ENCODE measurements around the gene ACTR1B.

ACTR1B gene

DNA sequence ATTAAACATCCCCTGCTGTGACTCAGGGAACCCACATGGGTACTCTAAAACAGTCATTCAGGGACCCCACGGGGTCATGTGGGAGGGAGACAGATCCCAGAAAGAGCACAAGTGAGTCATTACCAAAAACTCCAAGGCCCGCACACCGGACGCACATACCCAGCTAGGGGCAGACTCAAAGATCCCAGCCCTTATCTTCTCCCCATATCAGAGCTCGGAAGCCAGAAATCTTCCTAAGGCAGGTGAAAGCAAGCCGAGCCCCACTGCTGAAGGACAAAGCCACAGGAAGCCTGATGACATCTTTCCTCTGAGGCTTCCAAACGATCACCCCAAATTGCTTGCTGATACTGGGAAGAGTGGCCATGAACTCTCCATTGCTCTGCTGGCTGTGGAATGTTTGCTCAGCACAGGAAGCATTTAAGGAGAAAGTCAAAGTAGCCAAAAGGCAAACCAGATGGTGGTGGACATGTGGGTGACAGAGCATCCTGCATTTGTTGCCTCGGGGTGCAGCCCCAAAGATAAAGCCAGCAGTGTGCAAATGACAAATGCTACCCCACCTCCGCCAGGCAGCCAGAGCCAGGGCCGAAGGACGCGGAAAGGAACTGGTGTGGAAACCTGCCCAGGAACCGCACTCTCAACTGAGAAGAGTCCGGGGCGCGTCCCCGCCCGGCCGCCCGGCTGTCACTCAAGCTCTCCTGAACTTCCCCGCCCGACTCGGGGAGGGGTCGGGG is 784 bp downstream of the ACTR1B start:
- Histone ChIP-seq H4K20me1 (ENCODE audit: insufficient read depth) (no peaks in the 10 kb centered on the region), H3K4me3 (IDR thresholded peaks at IDR 0.05; ENCODE audit: insufficient read depth, low read depth, low read length) (peak overlapping the region; percentile 86), H3K36me3 (ENCODE audit: insufficient read depth) (no peaks in the 10 kb centered on the region), H2AFZ (ENCODE audit: low read depth) (peak overlapping the region; percentile 25; the same call in 1 of the 2 replicates), H3K4me2 (peak overlapping the region; percentile 50), H3K9ac (peak overlapping the region; percentile 76), H3K27me3 (ENCODE audit: insufficient read depth, low read depth) (no peaks in the 10 kb centered on the region), H3K79me2 (ENCODE audit: insufficient read depth, low read depth) (peaks cover 26% of the 10 kb centered on the region; the same call in 1 of the 2 replicates), H3K27ac (peak overlapping the region; percentile 46), H3K4me1 (ENCODE audit: low read depth, poor library complexity, severe bottlenecking) (peaks cover 12% of the 10 kb centered on the region)
- TF ChIP-seq, protein P1, sequence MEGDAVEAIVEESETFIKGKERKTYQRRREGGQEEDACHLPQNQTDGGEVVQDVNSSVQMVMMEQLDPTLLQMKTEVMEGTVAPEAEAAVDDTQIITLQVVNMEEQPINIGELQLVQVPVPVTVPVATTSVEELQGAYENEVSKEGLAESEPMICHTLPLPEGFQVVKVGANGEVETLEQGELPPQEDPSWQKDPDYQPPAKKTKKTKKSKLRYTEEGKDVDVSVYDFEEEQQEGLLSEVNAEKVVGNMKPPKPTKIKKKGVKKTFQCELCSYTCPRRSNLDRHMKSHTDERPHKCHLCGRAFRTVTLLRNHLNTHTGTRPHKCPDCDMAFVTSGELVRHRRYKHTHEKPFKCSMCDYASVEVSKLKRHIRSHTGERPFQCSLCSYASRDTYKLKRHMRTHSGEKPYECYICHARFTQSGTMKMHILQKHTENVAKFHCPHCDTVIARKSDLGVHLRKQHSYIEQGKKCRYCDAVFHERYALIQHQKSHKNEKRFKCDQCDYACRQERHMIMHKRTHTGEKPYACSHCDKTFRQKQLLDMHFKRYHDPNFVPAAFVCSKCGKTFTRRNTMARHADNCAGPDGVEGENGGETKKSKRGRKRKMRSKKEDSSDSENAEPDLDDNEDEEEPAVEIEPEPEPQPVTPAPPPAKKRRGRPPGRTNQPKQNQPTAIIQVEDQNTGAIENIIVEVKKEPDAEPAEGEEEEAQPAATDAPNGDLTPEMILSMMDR (conservative IDR thresholded peaks at IDR 0.05; ENCODE audit: low read depth, low read length), result no peak

DNA sequence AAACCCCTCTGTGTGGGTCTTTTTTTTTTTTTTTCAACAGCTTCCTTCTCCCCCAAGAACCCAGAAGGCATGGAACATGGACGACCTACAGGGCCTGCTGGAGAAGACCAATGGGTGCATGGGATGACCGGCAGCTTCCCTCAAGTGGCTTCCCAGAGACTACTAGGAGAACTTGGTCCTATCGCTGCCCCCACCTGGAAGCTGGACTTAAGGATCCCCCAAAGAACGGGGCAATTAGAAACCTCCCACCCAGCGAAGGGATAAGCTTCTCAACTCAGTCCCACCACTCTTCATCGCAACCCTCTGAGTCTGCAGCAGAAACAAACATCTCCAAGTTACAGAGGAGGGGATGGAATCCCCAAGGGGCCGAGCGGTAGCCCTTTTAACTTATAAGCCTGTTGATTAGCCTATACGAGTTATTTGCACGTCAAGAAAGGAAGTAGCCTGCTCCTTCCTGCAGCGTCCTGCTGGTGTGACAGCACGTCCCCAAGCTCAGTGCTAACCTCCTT is 1.4 kb downstream of the ACTR1B start:
- TF ChIP-seq, protein P1 (conservative IDR thresholded peaks at IDR 0.05; ENCODE audit: low read depth, low read length), result no peak
- Histone ChIP-seq H3K9ac (peak overlapping the region; percentile 76; the same call in 1 of the 2 replicates), H3K4me2 (peak overlapping the region; percentile 50), H3K4me3 (IDR thresholded peaks at IDR 0.05; ENCODE audit: insufficient read depth, low read depth, low read length) (peak overlapping the region; percentile 86), H3K4me1 (ENCODE audit: low read depth, poor library complexity, severe bottlenecking) (peaks cover 12% of the 10 kb centered on the region), H3K79me2 (ENCODE audit: insufficient read depth, low read depth) (peaks cover 26% of the 10 kb centered on the region; the same call in 1 of the 2 replicates), H4K20me1 (ENCODE audit: insufficient read depth) (no peaks in the 10 kb centered on the region), H2AFZ (ENCODE audit: low read depth) (peak overlapping the region; percentile 25; the same call in 1 of the 2 replicates), H3K27ac (peak overlapping the region; percentile 46; the same call in 1 of the 2 replicates), H3K27me3 (ENCODE audit: insufficient read depth, low read depth) (no peaks in the 10 kb centered on the region), H3K36me3 (ENCODE audit: insufficient read depth) (no peaks in the 10 kb centered on the region)

DNA sequence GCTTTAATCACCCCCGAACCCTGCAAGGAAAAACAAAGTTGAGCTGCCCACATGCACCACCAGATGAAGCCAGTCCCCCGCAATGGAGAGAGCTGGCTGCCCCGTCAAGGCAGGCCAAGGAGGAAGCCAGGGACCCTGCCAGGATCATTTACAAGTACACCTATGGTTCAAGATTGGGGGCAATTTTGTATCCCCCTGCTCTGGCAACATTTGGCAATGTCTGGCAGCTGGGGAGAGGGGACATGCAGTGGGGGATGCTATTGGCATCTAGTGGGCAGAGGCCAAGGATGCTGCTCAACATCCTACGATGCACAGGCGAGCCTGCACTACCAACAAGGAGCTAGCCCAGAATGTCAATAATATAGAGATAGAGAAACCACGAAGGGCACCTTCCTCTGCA is 1.9 kb downstream of the ACTR1B start:
- H3K4me3 ChIP-seq (IDR thresholded peaks at IDR 0.05; ENCODE audit: insufficient read depth, low read depth, low read length), result no peak overlapping the region

DNA sequence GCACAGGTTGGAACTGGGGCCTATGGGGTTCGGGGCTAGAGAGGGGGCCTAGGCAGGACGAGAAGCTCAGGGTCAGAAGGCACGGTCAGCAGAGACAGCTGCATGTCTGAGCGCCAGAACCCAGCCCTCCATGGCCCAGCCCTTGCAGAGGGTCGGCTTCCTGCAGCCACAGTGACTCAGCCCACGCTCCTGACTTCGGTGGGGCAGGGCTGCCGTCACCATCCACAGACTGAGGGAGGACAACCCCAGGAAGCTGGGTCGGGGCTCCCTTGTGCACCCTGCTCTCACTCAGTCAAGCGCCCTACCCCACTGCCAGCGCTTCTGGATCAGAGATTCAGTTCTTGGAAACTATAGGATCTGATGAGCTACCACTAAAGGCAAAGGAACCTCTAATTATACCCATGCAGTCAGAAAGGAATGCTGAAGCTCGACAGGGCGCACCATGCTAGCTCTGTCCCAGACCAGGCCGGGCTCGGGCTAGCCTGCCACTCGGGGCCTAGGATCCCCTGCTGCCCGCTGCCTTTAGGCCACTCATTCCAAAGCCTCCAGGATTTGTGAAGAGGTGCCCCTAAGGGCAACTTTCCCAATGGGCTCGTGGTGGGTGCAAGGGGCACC is 3.0 kb downstream of the ACTR1B start:
- TF ChIP-seq, protein P1 (conservative IDR thresholded peaks at IDR 0.05; ENCODE audit: low read depth, low read length), result no peak
- no peaks in the 10 kb centered on the region for H3K36me3 ChIP-seq (ENCODE audit: insufficient read depth)
- H3K27ac ChIP-seq, result no peak overlapping the region
- H3K79me2 ChIP-seq (ENCODE audit: insufficient read depth, low read depth), result peaks cover 26% of the 10 kb centered on the region; the same call in 1 of the 2 replicates
- H2AFZ ChIP-seq (ENCODE audit: low read depth), result no peak overlapping the region
- H3K9ac ChIP-seq, result no peak overlapping the region
- peaks cover 12% of the 10 kb centered on the region for H3K4me1 ChIP-seq (ENCODE audit: low read depth, poor library complexity, severe bottlenecking)
- H4K20me1 ChIP-seq (ENCODE audit: insufficient read depth), result no peaks in the 10 kb centered on the region
- no peak overlapping the region for H3K4me2 ChIP-seq
- no peak overlapping the region for H3K4me3 ChIP-seq (IDR thresholded peaks at IDR 0.05; ENCODE audit: insufficient read depth, low read depth, low read length)
- no peaks in the 10 kb centered on the region for H3K27me3 ChIP-seq (ENCODE audit: insufficient read depth, low read depth)

More for the DNA sequence above, 1.9 kb downstream of the ACTR1B start:
- Histone ChIP-seq H3K9ac (no peak overlapping the region), H3K27ac (no peak overlapping the region), H2AFZ (ENCODE audit: low read depth) (no peak overlapping the region), H3K36me3 (ENCODE audit: insufficient read depth) (no peaks in the 10 kb centered on the region), H3K79me2 (ENCODE audit: insufficient read depth, low read depth) (peaks cover 26% of the 10 kb centered on the region; the same call in 1 of the 2 replicates), H3K27me3 (ENCODE audit: insufficient read depth, low read depth) (no peaks in the 10 kb centered on the region), H4K20me1 (ENCODE audit: insufficient read depth) (no peaks in the 10 kb centered on the region), H3K4me1 (ENCODE audit: low read depth, poor library complexity, severe bottlenecking) (peaks cover 12% of the 10 kb centered on the region), H3K4me2 (peak overlapping the region; percentile 50; the same call in 1 of the 2 replicates)
- TF ChIP-seq, protein P1 (conservative IDR thresholded peaks at IDR 0.05; ENCODE audit: low read depth, low read length), result no peak
